ENCODE data around the gene HSPA4L. TPM values are rescaled to one million over a fixed set of nuclear protein-coding genes. Genes with fewer than 3 reads are reported as not detected.

Gene HSPA4L
- total and polyA plus RNA-seq, 7 donors = under 0.01 to 7.7 (median 3.5) TPM

DNA sequence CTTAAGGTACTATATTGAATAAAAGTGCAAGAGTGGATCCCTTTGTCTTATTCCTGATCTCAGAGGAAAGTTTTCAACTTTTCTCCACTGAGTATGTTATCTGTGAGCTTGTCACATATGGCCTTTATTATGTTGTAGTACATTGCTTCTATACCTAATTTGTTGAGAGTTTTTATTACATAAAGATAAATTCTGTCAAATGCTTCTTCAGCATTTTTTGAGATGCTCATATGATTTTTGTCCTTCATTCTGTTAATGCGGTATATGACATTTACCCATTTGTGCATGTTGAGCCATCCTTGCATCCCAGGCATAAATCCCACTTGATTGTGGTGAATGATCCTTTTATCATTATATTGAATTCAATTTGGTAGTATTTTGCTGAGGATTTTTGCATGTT is 40.9 kb upstream of the HSPA4L start:
- Histone ChIP-seq H3K27me3 (no peaks in the 10 kb centered on the region), H3K4me1 (no peaks in the 10 kb centered on the region), H3K4me3 (no peak overlapping the region), H3K36me3 (no peaks in the 10 kb centered on the region), H3K9me3 (no peaks in the 10 kb centered on the region), H3K27ac (no peak overlapping the region)
- 96 to 98% methylated on average over 1 of the region's 1 CpG for WGBS, 2 donors
- intact Hi-C loops (cut with DNase I) = no loop called here
- DNase-seq = no peak
- no peak for TF ChIP-seq POLR2A (IDR thresholded peaks at IDR 0.05)
- no peak for TF ChIP-seq EP300 (IDR thresholded peaks at IDR 0.05)
- no peak for TF ChIP-seq POLR2AphosphoS5 (IDR thresholded peaks at IDR 0.05)
- TF ChIP-seq CTCF (IDR thresholded peaks at IDR 0.05) = no peak

DNA sequence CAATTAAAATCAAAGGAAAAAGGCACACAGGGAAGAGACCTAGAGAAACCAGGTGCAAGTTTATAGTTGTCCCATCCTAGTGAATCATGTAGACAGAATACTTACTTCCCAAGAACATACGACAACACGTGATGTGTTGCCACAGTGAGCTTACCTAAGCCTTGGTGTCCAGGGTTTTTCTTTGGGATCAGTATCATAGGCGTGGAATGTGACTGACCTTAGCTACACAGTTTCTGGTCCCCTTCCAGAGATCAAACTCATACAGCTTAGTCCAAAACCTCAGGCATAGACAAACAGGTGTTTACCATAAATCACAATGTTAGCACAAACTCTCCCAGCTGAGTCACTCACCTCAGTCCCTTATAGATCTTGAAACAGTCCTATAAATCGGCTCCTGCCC is 34.2 kb upstream of the HSPA4L start:
- 90% methylated on average over 4 of the region's 4 CpGs for WGBS, 2 donors
- intact Hi-C loops (cut with DNase I) = no loop called here
- Histone ChIP-seq H3K27me3 (no peaks in the 10 kb centered on the region), H3K4me1 (no peaks in the 10 kb centered on the region), H3K36me3 (no peaks in the 10 kb centered on the region), H3K27ac (no peak overlapping the region), H3K4me3 (no peak overlapping the region), H3K9me3 (peaks cover 0 to 6% (median under 1%) of the 10 kb centered on the region in 4 donors)
- DNase-seq = no peak
- TF ChIP-seq CTCF (IDR thresholded peaks at IDR 0.05) = no peak
- no peak for TF ChIP-seq EP300 (IDR thresholded peaks at IDR 0.05)
- no peak for TF ChIP-seq POLR2AphosphoS5 (IDR thresholded peaks at IDR 0.05)
- no peak for TF ChIP-seq POLR2A (IDR thresholded peaks at IDR 0.05)

- Histone ChIP-seq H3K36me3 (no peaks in the 10 kb centered on the region), H3K27ac (no peak overlapping the region), H3K4me3 (no peak overlapping the region), H3K27me3 (no peaks in the 10 kb centered on the region), H3K9me3 (peaks cover 0 to 6% (median under 1%) of the 10 kb centered on the region in 4 donors), H3K4me1 (no peaks in the 10 kb centered on the region)
- DNase-seq = no peak
- no peak for TF ChIP-seq CTCF (IDR thresholded peaks at IDR 0.05)
- no peak for TF ChIP-seq EP300 (IDR thresholded peaks at IDR 0.05)
- no peak for TF ChIP-seq POLR2A (IDR thresholded peaks at IDR 0.05)
- TF ChIP-seq POLR2AphosphoS5 (IDR thresholded peaks at IDR 0.05) = no peak
- 91 to 92% methylated on average over 2 of the region's 2 CpGs for WGBS, 2 donors
- intact Hi-C loops (cut with DNase I) = no loop called here
These were observed 33.2 kb upstream of the HSPA4L start for GRCh38 chr4:127748957-127749356.

- no peaks in the 10 kb centered on the region for H3K9me3 ChIP-seq
- no peak overlapping the region for H3K4me3 ChIP-seq
- intact Hi-C loops (cut with DNase I) = no loop called here
- H3K27ac ChIP-seq = no peak overlapping the region
- no peaks in the 10 kb centered on the region for H3K4me1 ChIP-seq
- H3K27me3 ChIP-seq = no peaks in the 10 kb centered on the region
- 75 to 84% methylated on average over 2 of the region's 2 CpGs for WGBS, 2 donors
- TF ChIP-seq CTCF (IDR thresholded peaks at IDR 0.05) (no peak), EP300 (IDR thresholded peaks at IDR 0.05) (no peak), POLR2AphosphoS5 (IDR thresholded peaks at IDR 0.05) (no peak), POLR2A (IDR thresholded peaks at IDR 0.05) (no peak)
- no peak for DNase-seq
- no peaks in the 10 kb centered on the region for H3K36me3 ChIP-seq
These were observed 25.2 kb upstream of the HSPA4L start for GRCh38 chr4:127756906-127757305.

GRCh38 chr4:127759228-127759820 is 22.8 kb upstream of the HSPA4L start:
- 59 to 85% methylated on average over 2 of the region's 2 CpGs for WGBS, 2 donors
- Histone ChIP-seq H3K27me3 (no peaks in the 10 kb centered on the region), H3K4me1 (no peaks in the 10 kb centered on the region), H3K9me3 (no peaks in the 10 kb centered on the region), H3K4me3 (no peak overlapping the region), H3K36me3 (no peaks in the 10 kb centered on the region), H3K27ac (no peak overlapping the region)
- TF ChIP-seq CTCF (IDR thresholded peaks at IDR 0.05) = no peak
- no peak for TF ChIP-seq POLR2AphosphoS5 (IDR thresholded peaks at IDR 0.05)
- TF ChIP-seq EP300 (IDR thresholded peaks at IDR 0.05) = no peak
- no peak for TF ChIP-seq POLR2A (IDR thresholded peaks at IDR 0.05)
- intact Hi-C loops (cut with DNase I) = no loop called here
- DNase-seq = no peak

All from sigmoid colon (tissue), 7 donors.